ENCODE results near the gene PON3.

PON3 gene

DNA sequence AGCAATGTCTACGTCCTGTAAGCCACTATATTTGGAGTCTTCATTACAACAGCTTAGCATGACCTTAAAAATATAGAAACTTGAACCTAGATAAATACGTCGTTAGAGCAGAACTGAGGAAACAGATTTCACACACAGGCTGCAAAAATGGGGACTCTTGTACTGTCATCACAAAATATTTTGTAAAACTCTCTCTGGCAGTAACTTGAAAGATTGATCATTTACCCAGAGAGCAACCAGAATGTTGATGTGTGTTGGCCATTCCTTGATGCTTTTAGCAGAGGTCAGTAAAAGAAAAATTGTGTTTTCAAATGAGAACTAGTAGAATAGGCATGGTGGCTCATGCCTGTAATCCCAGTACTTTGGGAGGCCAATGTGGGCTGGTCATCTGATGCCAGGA is 57.3 kb downstream of the PON3 start:
- DNase-seq, result no peak

DNA sequence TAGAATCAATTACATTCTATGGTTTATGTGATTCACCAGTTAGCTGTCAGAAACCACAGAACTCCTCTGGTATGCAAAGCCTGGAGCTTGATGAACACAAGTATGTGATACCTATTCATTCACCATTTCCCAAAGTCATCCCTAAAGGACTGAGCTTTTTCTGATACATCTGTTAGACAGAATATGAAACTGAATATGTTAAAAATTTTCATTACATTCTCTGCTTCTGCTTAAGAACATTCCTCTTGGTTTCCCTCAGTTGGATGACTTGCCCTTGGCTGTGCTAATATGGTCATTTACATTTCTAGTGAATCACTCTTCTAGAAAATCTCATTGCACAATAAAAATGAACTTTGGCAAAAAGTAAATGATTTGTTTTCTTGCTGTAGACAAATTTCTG is 61.1 kb downstream of the PON3 start:
- no peak for DNase-seq

DNA sequence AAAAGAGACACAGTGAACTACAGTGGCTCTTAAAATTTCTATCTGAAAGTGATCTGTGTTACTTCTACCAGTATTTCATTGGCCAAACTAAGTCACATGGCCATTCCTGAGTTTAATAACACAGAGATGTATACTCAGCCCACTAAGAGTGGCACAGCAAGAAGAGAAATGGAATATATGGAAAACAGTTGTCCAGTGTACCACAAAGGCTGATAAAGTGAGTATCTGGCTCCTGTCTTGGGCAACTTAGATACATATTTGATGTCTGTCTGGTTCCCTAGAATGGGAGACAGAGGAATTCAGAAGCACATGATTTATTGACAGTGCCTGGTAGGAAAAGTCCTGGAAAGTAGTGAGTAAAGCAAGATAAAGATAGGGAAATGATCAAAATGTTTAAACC is 61.7 kb downstream of the PON3 start:
- DNase-seq, result no peak

DNA sequence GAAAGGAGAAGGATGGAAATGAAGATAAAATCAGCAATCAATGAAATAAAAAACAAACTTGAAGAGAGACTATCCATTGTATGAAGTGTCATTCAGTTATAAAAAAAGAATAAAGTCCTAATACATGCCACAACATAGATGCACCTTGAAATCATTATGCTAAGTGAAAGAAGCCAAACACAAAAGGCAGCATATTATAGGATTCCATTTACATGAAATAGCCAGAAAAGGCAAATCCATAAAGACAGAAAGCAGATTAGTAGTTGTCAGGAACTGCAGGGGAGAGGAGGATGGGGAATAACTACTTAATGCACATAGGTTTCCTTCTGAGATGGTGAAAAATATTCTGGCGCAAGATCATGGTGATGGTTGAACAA is 65.2 kb downstream of the PON3 start:
- DNase-seq, result no peak

DNA sequence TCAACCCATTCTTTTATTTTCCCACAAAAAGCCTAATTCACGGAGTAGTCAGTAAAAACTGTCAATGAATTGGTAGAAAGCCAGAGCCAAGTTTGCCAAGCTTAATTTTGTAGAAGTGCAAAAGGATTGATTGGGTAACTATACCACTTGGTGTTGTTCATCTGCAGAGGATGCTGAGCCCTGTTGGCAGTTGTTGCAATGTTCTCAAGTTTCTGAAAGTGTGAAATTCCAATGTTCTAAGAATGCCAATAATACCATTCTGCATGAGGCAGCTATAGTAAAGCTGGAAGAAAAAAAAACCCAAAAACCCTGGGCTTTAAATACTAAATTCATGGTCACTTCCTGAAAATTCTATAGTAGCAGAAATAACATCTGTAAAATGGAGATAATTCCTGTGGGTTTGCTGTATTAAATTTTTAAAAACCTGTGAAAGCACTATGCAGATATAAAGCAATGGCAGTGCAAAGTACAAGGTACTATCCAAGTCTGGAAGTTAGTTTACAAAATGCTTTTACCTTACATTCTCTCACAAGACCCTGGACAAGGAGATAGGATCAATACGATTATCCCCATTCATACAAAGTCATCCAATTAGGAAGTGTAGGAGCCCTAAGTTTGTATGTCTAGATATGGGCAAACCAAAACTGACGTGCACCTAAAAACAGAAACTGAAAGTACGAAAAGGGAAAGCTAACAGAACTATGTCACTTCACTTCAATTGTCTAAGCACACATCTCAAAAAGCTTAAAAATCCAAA is 65.8 kb downstream of the PON3 start:
- no peak for DNase-seq

DNA sequence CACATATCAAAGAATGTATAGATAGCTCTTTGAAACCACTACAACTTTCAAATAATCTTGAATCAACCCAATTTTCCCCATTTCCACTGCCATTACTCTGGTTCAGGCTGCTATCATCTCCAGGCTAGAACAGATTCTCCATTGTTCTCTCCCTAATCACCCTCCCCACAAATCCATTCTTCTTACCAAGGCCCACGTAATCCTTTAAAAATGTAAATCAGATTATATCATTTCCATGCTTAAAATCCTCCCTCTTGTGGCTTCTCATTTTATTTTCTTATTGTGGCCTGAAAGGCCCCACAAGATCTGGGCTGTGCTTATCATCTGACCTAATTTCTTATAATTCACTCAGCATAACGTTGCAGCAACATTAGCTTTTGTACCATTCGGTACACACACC is 68.8 kb downstream of the PON3 start:
- DNase-seq, result no peak

DNA sequence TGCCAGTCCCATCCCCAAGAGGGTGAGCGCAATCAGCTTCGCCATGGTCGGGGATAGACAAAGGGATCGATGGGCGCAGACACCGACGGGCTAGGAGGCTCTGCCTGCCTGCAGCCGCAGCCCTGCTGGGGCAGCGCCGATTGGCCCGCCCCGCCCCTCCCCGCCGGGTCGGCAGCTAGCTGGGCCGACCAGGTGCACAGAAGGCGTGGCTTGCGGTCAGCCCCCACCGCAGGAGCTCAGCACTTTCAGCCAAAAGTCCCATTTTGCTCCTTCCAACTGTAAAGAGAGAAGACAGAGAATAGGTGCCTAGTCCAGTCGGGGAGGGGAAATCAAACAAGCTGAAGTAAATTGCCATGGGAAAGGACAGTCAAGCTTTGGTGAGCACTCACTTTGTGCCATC is 71.7 kb downstream of the PON3 start, which contains the start of gene PON1:
Gene PON1, minus strand, starts transcription at position 102 of the 400 bp plus-strand sequence. Its CDS starts 57 bp downstream, at position 45.
- no peak for DNase-seq

DNA sequence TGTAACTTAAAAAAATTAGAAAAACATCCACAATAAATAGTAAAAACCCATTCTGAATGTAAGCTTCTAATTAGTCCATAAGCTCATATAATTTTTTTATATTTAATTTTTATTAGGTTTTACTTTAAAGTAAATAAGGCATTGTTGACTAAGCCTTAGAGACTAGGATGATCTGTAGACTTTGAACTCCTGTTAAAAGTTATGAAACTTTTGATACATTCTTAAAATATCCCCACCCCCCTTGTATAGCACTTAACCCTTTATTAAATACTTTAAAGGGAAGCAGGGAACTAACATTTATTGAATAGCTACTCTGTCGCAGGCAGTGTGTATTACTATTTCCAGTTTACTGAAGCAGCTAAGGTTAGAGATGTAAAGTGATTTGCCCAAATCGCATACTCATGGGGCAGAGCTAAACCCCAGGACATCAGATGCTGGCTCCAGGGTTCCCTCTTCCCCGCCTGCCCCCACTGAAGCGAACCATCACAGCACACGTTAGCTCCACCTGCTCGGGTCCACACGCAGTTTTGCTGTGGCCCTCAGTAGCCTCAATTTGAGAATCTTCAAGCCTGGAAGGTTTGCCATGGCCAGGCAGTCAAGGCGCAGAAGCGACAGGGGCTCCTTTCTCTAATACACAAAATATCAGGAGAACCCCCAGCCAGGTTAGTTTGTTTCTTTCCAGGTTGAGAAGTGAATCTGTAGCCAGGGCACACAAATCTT is 72.6 kb downstream of the PON3 start:
- DNase-seq, result no peak

DNA sequence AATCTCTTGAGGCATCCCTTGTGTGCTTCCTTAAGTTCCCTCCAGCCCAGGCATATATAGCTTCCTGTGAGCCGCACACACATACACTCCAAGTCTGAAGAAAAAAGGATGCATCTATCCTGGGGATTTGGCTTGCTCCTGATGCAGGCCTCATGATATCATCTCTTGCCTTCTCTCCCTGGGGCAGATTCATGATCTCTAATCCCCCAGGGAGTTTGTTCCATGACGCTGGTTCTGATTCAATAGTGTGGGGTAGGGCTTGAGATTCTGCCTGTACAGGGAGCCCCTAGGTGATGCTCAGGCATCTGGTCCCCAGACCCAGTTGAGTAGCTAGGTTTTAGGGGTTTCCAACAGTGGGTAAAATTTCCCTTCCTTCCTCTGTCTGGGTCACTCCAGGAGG is 73.3 kb downstream of the PON3 start:
- no peak for DNase-seq

DNA sequence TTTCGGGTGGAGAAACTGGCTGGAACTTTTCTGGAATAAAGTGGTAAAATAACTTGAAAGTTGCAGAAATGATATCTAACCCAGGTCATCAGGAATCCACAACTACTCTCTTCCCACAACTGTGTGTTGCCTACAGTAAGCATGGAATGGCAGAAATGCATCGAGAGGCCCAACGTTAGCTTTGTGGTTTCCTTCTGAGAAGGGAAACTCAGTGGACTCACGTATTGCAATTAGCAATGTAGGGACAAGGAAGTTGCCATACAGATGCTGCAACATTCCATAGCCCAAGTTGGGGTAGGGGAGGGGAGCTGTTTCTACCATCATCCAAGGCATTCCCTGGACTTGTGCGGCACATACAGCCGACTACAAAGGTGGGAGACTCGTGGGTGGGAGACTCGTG is 73.8 kb downstream of the PON3 start:
- no peak for DNase-seq

DNA sequence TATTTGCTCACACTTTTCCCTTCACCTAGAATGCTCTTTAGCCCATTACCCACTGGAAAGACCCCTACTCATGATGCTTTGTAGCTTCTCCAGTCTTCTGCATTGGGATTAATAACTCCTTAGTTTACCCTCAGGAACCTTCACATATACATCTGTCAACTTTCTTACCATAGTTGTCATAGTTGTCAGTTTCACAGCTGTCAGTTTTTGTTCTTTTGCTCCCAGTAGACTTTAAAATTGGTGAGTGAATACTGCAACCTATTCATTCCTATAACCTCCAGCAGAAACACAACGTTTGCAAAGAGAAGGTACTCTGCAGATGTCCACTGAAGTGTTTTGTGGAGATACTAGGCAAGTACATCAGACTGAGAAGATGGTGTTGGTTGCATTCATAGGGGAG is 74.5 kb downstream of the PON3 start:
- no peak for DNase-seq

DNA sequence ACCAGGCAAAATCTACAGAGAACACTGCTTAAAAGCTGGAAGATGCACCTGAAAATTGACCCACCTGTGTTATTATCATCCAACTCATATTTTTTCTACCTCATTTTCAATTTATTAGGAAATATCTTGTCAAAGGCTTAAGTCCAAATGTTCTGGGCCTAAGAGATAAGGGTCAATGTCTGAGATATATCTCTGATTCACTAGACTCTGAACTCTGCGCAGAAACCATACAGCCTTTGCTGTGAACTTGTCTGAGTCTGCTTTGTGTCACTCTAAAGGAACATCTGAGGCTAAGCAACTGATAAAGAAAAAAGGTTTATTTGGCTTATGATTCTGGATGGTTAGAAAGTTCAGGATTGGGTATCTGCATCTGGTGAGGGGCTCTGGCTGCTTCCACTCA is 75.5 kb downstream of the PON3 start:
- DNase-seq, result no peak

DNA sequence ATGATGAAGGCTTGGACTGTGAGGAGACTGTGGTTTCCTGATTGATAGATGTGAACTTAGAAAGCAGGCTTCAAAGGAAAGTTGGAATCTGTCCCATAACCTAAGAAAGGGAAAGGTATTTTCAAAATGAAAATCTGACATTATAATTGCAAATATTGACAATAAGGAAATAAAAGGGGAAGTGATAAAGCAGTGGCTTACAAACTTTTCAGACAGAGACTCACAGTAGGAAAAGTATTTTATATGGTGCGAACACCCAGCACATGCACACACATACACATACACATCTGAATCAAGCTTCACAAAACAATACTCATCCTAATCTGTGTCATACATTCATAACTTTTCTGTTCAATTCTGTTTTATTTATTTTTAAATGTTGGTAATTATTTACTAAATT is 76.6 kb downstream of the PON3 start:
- no peak for DNase-seq

DNA sequence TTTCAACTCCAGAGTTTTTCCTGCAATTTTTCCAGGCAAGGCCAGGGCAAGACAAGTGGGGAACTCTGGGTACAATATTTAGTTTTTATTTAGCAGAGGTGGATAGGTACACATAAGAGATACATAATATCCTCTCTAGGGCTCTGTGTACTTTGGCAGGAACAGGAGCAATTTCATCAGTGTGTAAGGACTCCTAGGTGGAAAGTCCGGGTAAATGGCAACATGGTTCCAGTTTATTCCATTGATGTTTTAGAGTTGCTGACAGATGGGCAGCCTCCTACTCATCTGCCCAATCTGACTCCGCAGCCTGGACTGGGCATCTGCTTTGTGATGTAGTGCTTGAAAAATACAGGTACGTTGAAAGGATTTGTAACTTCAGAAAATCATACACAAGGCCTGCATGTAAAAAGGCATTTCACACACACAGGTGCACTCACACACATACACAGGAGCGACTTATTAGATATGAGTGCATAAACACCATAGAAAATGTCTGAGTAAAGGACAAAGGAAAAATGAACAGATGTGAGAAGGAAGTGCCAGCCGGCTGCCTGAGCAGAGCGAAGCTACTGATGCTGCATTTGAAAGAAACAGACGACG is 77.6 kb downstream of the PON3 start:
- DNase-seq, result peak; percentile 86

DNA sequence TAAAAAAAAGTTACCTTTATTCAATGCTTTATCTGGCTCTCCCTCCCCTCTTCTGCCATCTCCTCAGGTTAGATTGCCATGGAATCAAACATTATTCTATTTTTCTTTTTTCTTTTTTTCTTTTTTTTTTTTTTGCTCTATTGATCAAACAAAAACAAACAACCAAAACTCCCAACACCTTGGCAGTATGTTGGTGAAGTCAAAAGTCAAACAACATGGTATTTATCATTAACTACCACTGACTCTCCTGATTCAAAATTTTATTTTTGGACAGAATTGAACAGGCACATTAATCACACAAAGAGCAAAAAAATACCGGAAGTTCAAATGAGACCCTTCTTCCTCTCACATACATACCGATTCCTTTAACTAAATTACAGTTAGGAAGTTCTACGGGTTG is 78.2 kb downstream of the PON3 start:
- DNase-seq, result no peak

DNA sequence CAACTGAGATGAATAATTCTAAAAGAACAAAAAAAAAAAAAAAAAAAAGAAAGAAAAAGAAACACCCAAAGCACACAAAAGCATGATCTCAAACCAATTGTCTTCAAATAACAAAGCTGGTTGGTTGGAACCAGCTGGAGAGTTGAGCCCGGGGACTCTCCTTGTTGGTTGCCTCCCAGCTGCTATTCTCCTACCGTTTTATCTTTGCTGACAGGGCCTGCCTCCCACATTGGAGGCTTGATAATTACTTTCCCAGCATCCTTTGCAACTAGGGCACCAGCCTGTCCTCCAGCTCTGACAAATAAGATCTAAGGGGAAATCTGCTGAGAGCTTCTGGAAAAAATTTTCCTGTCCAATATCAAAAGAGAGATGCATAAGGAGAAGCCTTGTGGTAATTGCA is 78.6 kb downstream of the PON3 start:
- DNase-seq, result no peak

DNA sequence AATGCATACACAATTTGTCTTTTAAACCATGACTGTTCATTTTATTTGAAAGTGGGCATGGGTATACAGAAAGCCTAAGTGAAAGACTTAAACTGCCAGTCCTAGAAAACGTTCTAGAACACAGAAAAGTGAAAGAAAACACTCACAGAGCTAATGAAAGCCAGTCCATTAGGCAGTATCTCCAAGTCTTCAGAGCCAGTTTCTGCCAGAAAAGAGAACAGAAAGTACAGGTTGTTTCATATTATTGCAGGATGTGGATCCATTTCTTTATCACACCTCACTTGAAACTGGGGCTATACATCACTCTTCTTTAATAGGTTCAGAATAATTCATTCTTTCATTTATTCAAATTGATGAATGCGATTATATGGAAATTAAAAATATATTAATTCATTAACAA is 79.6 kb downstream of the PON3 start:
- no peak for DNase-seq

DNA sequence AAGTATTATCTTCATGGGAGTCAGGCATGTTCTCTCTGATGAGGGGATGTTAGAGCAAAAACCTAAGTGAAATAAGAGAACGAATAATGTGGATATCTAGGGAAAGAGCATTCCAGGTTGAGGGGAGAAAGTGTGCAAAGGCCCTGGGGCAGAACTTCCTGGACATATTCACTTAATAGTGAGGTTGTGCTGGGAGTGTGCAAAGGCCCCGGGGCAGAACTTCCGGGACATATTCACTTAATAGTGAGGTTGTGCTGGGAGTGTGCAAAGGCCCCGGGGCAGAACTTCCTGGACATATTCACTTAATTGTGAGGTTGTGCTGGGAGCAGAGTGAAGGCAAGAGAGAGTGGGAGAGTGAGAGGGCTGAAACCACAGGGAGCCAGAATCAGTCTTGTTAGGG is 83.6 kb downstream of the PON3 start:
- DNase-seq, result no peak

DNA sequence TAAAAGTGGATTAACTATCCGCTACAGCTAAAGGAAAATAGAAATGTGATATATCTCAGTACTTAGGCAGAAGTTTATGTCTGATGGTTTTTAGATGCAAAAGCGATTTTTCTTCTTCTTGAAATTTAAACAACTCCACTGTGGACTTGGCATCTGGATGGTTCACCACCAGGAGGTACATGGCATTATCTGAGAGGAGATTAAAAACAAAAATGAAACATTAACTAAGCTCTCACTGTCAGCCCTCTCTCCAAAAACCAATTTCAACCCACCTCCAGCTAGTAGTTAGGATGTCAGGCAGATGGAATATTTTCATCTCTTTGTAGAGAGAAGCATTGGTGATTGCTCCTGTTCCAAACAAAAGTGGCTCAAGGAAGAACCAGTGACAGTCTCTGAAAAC is 84.8 kb downstream of the PON3 start:
- DNase-seq, result no peak

DNA sequence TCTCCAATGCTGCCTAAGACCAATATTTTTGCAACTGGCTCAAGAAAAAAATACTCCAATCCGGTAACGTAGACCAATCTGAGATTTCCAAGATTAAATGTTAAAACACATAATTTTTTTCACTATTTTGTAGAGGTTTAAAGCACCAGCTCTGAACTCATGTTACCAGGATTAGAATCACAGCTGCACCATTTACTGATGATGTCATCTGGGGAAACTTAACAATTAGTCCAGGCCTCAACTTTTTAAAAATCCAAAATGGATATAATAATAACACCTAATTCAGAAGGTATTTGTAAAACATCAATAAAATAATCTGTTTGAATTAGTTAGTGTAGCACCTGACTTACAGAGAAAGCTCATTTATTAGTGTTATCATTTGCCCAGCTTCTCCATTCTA is 86.2 kb downstream of the PON3 start:
- no peak for DNase-seq
